SJSA1 (cell line): ENCODE measurements around the gene UGT2A3. TPM values are rescaled to one million over a fixed set of nuclear protein-coding genes. Genes with fewer than 3 reads are reported as not detected.
"Not testable (repeated sequence)": the region's sequence is repeated elsewhere in the genome, so short reads cannot be mapped to it uniquely, and the experiment has no call there.

Experiments used
- DNase-seq, 2 experiments: peaks; one replicate each; pipeline ENCODE4 v3.0.0-alpha.2; 2015 to 2020; ENCODE audit warnings: low spot score in 2 of 2, low read depth in 1 of 2
- H3K27ac ChIP-seq: fragments of 250-450 bp; sonication (Bioruptor Pico); 2 replicates; pipeline ENCODE4 v1.5.1; 2020; ENCODE audit warnings: mild to moderate bottlenecking, moderate library complexity
- H3K27me3 ChIP-seq: fragments of 250-450 bp; sonication (Bioruptor Pico); replicated peaks from 2 replicates; pipeline ENCODE4 v1.5.1; 2020; ENCODE audit warnings: mild to moderate bottlenecking, moderate library complexity
- H3K36me3 ChIP-seq: fragments of 250-450 bp; sonication (Bioruptor Pico); 2 replicates; pipeline ENCODE4 v1.5.1; 2020; ENCODE audit warnings: mild to moderate bottlenecking
- H3K4me1 ChIP-seq: fragments of 250-450 bp; sonication (Bioruptor Pico); replicated peaks from 2 replicates; pipeline ENCODE4 v1.6.1; 2021; ENCODE audit warnings: mild to moderate bottlenecking
- H3K4me3 ChIP-seq: fragments of 250-450 bp; sonication (Bioruptor Pico); 2 replicates; pipeline ENCODE4 v1.5.1; 2020; ENCODE audit warnings: mild to moderate bottlenecking
- H3K9me3 ChIP-seq: fragments of 250-450 bp; sonication (Bioruptor Pico); replicated peaks from 2 replicates; pipeline ENCODE4 v1.5.1; 2020; ENCODE audit warnings: mild to moderate bottlenecking
- total RNA-seq: library from RNA; depleted of rRNA; stranded (reverse); fragments of >200 nt; shearing (Covaris generic); gene quantifications from 2 replicates; pipeline ENCODE4 v1.2.3, GENCODE V29; 2014

The UGT2A3 gene
- total RNA-seq, 1 experiment from 2014 or later: not detected

DNA sequence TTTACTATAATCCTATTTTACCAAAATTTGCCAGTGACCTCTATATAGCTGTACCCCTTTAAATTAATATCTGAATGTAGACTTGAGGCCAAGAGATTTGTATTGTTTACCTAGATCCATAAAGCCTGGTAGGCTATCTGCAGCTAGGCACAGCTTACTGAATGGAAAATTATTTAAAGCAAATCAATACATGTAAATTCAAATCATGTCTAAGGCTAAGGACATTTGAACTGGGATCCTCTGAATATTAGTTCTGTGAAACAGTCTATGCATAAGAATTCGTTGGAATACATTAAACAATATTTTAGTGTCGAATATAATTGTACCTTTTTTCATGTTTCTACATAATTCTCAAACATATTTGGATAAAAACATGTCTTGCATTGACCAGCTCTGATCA is 1.6 kb downstream of the UGT2A3 start:
- no peak overlapping the region for H3K4me3 ChIP-seq

DNA sequence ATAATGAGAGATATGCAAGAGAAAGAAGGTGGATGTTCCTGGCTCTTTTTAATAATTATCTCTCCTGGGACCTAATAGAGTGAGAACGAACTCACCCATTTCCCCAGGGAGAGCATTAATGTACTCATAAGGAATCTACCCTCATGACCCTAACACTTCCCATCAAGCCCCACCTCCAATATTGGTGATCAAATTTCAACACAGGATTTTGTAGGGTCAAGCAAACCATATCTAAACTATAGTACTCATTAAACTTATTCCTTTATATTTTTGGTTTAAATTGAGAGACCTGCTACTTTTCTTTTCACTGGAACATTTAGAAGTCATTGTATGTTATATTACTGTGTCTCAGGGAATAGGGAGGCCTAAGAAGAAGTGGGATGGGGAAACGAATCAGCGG is 2.6 kb downstream of the UGT2A3 start:
- H3K4me1 ChIP-seq: no peaks in the 10 kb centered on the region

More for the DNA sequence above, 1.6 kb downstream of the UGT2A3 start:
- Histone ChIP-seq H3K36me3 (no peaks in the 10 kb centered on the region), H3K27ac (no peak overlapping the region), H3K27me3 (no peaks in the 10 kb centered on the region; the same call in 1 of the 2 replicates), H3K9me3 (no peaks in the 10 kb centered on the region), H3K4me1 (no peaks in the 10 kb centered on the region)
- no peak for DNase-seq

GRCh38 chr4:68948044-68948743 is 3.4 kb downstream of the UGT2A3 start:
- DNase-seq: no peak
- Histone ChIP-seq H3K27me3 (no peaks in the 10 kb centered on the region; the same call in 1 of the 2 replicates), H3K9me3 (no peaks in the 10 kb centered on the region), H3K36me3 (no peaks in the 10 kb centered on the region), H3K4me3 (no peak overlapping the region), H3K27ac (no peak overlapping the region), H3K4me1 (no peaks in the 10 kb centered on the region)

More for the DNA sequence above, 2.6 kb downstream of the UGT2A3 start:
- no peaks in the 10 kb centered on the region for H3K36me3 ChIP-seq
- H3K27me3 ChIP-seq: no peaks in the 10 kb centered on the region; the same call in 1 of the 2 replicates
- no peak for DNase-seq
- H3K4me3 ChIP-seq: no peak overlapping the region
- H3K9me3 ChIP-seq: no peaks in the 10 kb centered on the region
- no peak overlapping the region for H3K27ac ChIP-seq

GRCh38 chr4:68929076-68929737 is 22.4 kb downstream of the UGT2A3 start:
- DNase-seq: no peak
- Histone ChIP-seq H3K27ac (no peak overlapping the region), H3K9me3 (no peaks in the 10 kb centered on the region), H3K4me3 (no peak overlapping the region), H3K4me1 (no peaks in the 10 kb centered on the region), H3K36me3 (no peaks in the 10 kb centered on the region), H3K27me3 (no peaks in the 10 kb centered on the region)

- Histone ChIP-seq H3K27ac (no peak overlapping the region), H3K9me3 (no peaks in the 10 kb centered on the region), H3K4me1 (no peaks in the 10 kb centered on the region), H3K27me3 (no peaks in the 10 kb centered on the region), H3K4me3 (no peak overlapping the region), H3K36me3 (no peaks in the 10 kb centered on the region)
- DNase-seq: no peak
Measured at GRCh38 chr4:68927165-68927564, 24.4 kb downstream of the UGT2A3 start.

DNA sequence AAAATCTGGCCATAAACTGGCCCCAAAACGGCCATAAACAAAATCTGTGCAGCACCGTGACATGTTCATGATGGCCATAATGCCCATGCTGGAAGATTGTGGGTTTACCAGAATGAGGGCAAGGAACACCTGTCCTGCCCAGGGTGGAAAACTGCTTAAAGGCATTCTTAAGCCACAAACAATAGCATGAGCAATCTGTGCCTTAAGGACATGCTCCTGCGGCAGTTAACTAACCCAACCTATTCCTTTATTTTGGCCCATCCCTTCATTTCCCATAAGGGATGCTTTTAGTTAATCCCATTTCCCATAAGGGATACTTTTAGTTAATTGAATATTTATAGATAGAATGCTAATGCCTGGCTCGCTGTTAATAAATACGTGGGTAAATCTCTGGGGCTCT is 29.4 kb downstream of the UGT2A3 start:
- H3K4me3 ChIP-seq, H3K36me3 ChIP-seq, H3K4me1 ChIP-seq, H3K27me3 ChIP-seq, H3K27ac ChIP-seq, DNase-seq, H3K9me3 ChIP-seq: not testable (repeated sequence)

DNA sequence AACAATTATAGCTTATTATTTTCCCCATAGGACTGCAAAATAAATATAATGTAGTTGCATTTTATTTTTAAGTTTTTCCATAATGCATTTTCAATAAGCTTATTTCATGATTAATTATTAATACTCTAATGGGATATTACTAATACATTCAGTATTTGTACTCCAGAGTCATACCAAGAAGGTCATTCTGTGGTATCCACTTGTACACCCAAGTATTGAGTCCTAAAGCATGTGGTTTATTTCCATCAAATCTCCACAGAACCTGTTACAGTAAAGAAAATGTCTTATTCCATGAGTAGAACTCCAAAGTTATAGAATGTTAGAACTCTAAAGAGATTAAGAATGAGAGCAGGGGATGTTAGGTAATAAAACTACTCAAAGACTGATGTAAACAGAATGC is 30.6 kb downstream of the UGT2A3 start:
- Histone ChIP-seq H3K4me3 (no peak overlapping the region), H3K27ac (no peak overlapping the region), H3K36me3 (no peaks in the 10 kb centered on the region), H3K4me1 (no peaks in the 10 kb centered on the region), H3K27me3 (no peaks in the 10 kb centered on the region), H3K9me3 (no peaks in the 10 kb centered on the region)
- DNase-seq: no peak

DNA sequence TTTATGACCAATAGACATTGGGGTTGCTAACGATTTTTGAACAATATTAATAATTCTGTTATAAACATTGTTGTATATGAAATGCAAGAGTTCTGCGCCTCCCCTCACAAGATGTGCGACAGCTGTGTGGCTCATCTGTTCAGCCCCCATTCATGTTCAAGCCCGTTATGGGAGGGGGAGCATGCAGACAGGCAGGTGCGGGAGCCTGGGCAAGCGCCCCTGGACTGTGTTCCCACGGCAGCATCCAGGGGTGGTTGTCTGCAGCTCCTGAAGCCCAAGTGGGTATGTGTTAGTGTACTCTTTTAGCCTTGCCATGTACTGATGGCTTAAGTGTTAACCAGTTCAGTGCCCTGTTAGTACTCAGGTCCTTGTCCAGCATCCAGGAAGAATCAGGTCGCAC is 34.6 kb downstream of the UGT2A3 start:
- Histone ChIP-seq H3K9me3 (no peaks in the 10 kb centered on the region), H3K36me3 (no peaks in the 10 kb centered on the region), H3K4me3 (no peak overlapping the region)

DNA sequence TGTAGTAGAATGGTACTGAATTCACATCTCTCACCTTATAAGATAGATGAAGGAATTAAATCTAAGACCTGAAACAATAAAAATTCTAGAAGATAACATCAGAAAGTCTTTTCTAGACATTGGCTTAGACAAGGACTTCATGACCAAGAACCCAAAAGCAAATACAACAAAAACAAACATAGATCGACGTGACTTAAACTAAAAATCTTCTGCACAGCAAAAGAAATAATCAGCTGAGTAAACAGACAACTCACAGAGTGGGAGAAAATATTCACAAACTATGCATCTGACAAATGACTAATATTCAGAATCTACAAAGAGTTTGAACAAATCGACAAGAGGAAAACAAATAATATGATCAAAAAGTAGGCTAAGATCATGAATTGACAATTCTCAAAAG is 38.8 kb downstream of the UGT2A3 start:
- Histone ChIP-seq H3K4me1 (no peaks in the 10 kb centered on the region), H3K27ac (no peak overlapping the region), H3K36me3 (no peaks in the 10 kb centered on the region), H3K27me3 (no peaks in the 10 kb centered on the region), H3K4me3 (no peak overlapping the region), H3K9me3 (no peaks in the 10 kb centered on the region)
- no peak for DNase-seq

More for the DNA sequence above, 34.6 kb downstream of the UGT2A3 start:
- no peaks in the 10 kb centered on the region for H3K4me1 ChIP-seq
- no peak for DNase-seq
- no peak overlapping the region for H3K27ac ChIP-seq
- no peaks in the 10 kb centered on the region for H3K27me3 ChIP-seq

DNA sequence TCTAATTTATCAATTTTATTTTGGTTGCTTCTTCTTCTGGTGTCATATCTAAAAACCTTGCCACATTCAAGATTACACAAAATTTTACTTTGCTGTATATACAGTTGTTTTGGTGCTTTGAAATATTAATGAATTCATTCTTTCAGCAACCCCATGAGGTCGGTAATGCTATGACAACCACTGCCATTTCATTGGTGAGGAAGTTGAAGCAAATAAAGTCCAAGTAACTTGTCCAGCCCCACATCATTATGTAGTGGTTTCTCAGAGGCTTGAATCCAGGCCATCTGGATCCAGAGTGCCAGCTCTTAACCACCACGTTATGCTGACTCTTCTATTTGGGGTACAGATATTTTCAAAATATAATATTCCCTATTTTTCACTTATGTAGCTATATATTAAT is 42.2 kb downstream of the UGT2A3 start:
- Histone ChIP-seq H3K36me3 (no peaks in the 10 kb centered on the region), H3K4me1 (no peaks in the 10 kb centered on the region), H3K27me3 (peaks cover 6% of the 10 kb centered on the region; the same call in 1 of the 2 replicates), H3K4me3 (no peak overlapping the region), H3K27ac (no peak overlapping the region), H3K9me3 (no peaks in the 10 kb centered on the region)
- no peak for DNase-seq

DNA sequence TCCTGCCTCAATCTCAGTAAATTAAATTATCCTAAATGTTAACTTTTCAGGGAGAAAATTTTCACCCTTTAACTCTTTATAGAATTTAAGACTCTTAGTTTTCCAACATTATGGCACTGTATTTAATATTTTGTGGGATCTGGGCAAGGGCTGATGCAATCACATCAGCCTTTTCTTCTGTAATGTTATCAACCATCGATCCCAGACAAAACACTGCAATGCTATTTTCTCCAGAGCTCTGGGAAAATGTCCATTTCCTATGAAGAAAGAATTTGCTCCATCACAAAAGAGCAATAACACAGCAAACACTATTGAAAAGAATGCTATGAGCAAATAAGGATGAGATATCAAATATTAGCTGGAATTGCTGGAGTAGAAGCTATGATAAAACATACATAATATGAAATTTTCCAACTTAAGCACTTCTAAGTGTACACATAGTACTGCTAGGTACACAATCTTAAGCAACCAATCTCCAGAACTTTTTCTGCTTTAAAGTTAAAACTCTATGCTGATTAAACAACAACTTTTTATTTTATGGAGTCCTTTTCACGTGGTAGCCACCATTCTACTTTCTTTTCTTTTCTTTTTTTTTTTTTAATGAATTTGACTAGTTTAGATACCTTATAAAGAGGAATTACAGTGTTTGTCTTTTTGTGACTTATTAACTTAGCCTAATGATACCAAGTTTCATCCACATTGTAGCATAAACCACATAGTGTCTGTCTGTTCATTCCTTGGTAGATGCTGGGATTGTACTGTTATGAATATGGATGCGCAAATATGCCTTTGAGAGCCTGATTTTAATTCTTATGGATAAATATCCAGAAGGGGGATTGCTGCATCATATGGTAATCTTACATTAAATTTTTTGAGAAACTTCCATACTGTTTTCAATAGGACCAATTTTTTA is 43.6 kb downstream of the UGT2A3 start:
- Histone ChIP-seq H3K9me3 (no peaks in the 10 kb centered on the region), H3K36me3 (no peaks in the 10 kb centered on the region), H3K4me3 (no peak overlapping the region), H3K27me3 (peaks cover 6% of the 10 kb centered on the region; the same call in 1 of the 2 replicates), H3K4me1 (no peaks in the 10 kb centered on the region), H3K27ac (no peak overlapping the region)
- DNase-seq: no peak

- Histone ChIP-seq H3K27me3 (peaks cover 6% of the 10 kb centered on the region; the same call in 1 of the 2 replicates), H3K36me3 (no peaks in the 10 kb centered on the region), H3K4me1 (no peaks in the 10 kb centered on the region), H3K9me3 (no peaks in the 10 kb centered on the region), H3K4me3 (no peak overlapping the region), H3K27ac (no peak overlapping the region)
- no peak for DNase-seq
Measured at GRCh38 chr4:68907245-68907644, 44.4 kb downstream of the UGT2A3 start.

DNA sequence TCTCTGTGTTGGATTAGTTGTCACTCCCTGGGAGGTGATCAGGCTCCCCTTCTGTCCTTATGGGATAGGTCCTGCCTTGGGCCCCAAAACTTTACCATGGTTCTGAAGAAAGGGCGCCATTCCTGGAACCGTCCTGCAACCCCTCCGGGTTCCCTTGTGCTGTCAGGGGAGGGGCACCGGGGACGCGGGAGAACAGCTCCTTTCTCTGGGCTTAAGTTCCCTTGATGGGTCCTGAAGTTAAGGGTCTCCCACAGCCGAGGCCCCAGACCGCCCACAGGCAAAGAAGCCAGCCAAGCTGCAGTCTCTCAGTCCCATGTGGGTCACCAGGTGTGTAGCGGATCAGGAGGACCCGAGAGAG is 44.8 kb downstream of the UGT2A3 start:
- no peak overlapping the region for H3K27ac ChIP-seq
- no peak overlapping the region for H3K4me3 ChIP-seq
- no peaks in the 10 kb centered on the region for H3K4me1 ChIP-seq
- DNase-seq: no peak
- H3K36me3 ChIP-seq: no peaks in the 10 kb centered on the region
- peaks cover 6% of the 10 kb centered on the region; the same call in 1 of the 2 replicates for H3K27me3 ChIP-seq
- no peaks in the 10 kb centered on the region for H3K9me3 ChIP-seq
